NCI-H446 (cell line): ENCODE results near the gene KDM4B.
"Not testable (repeated sequence)": the region's sequence is repeated elsewhere in the genome, so short reads cannot be mapped to it uniquely, and the experiment has no call there.

Source experiments
- DNase-seq, 2 experiments: peaks; one replicate each; lab custom pipeline; 2025; lab: John Stamatoyannopoulos, UW

KDM4B gene

GRCh38 chr19:5150902-5151741 lies 182.2 kb downstream of the KDM4B start:
- no peak for DNase-seq

- DNase-seq = no peak
Observed at GRCh38 chr19:5152013-5152763, 183.3 kb downstream of the KDM4B start.

- no peak for DNase-seq
Observed at GRCh38 chr19:5152767-5153532, 184.0 kb downstream of the KDM4B start.

- DNase-seq = no peak
Observed at GRCh38 chr19:5153601-5154128, 184.8 kb downstream of the KDM4B start.

GRCh38 chr19:5154129-5154798 lies 185.4 kb downstream of the KDM4B start:
- peak; percentile 10 to 15 for DNase-seq

- no peak for DNase-seq
Observed at GRCh38 chr19:5154799-5155426, 186.0 kb downstream of the KDM4B start.

GRCh38 chr19:5155586-5156210 lies 186.8 kb downstream of the KDM4B start:
- DNase-seq = no peak

GRCh38 chr19:5156231-5156986 lies 187.5 kb downstream of the KDM4B start:
- no peak for DNase-seq

- no peak for DNase-seq
Observed at GRCh38 chr19:5157186-5157585, 188.3 kb downstream of the KDM4B start.

- DNase-seq = not testable (repeated sequence)
Observed at GRCh38 chr19:5158549-5159134, 189.7 kb downstream of the KDM4B start.

- DNase-seq = not testable (repeated sequence)
Observed at GRCh38 chr19:5160158-5160795, 191.4 kb downstream of the KDM4B start.

- DNase-seq = not testable (repeated sequence)
Observed at GRCh38 chr19:5164845-5165696, 196.2 kb downstream of the KDM4B start.

- DNase-seq = no peak
Observed at GRCh38 chr19:5165697-5166019, 196.7 kb downstream of the KDM4B start.

- no peak for DNase-seq
Observed at GRCh38 chr19:5166262-5166661, 197.3 kb downstream of the KDM4B start.

- DNase-seq = no peak
Observed at GRCh38 chr19:5170329-5170745, 201.4 kb downstream of the KDM4B start.

- DNase-seq = no peak
Observed at GRCh38 chr19:5171711-5172110, 202.8 kb downstream of the KDM4B start.

GRCh38 chr19:5172859-5173630 lies 204.1 kb downstream of the KDM4B start:
- no peak for DNase-seq
